ENCODE measurements around the gene DVL3. TPM values are rescaled to one million over a fixed set of nuclear protein-coding genes. Genes with fewer than 3 reads are reported as not detected.

The DVL3 gene
- total and polyA plus RNA-seq, 10 of the 15 experiments (the other 5 are each of a cell fraction or from before 2014, with no cell fraction given): 2.2 to 39.7 (median 14.5) TPM

- ChIA-PET RAD21 (ENCODE audit: unreplicated experiment) (interaction anchor here (1.6 kb wide), 1 partner anchor 65 kb away, joined by 3 read pairs; the partner anchor contains the start of gene EEF1AKMT4), SMC1A (ENCODE audit: uncharacterized antibody, unreplicated experiment) (interaction anchor here (0.6 kb wide), 1 partner anchor 75 kb away, joined by 4 read pairs; no protein-coding TSS in a partner anchor), POLR2A (interaction anchor here (0.6 to 2.0 kb wide), 6 partner anchors 8 to 50 kb away, joined by 3 to 6 read pairs (median 4); partner anchors contain the start of gene DVL3), CTCF (interaction anchor here (1.2 kb wide), 1 partner anchor 8 kb away, joined by 4 read pairs; no protein-coding TSS in a partner anchor)
- H3K27me3 ChIP-seq (replicated peaks in 1 of 2; ENCODE audit: control insufficient read depth in 2 of 2, insufficient read depth in 2 of 2, low read length in 1 of 2): no peaks in the 10 kb centered on the region
- in situ Hi-C loops (cut with MboI) (no loop called here), intact Hi-C loops (cut with micrococcal nuclease; ENCODE audit: unreplicated experiment) (loop anchor here (1.0 kb wide), 2 partner anchors 10 to 28 kb away; partner anchors contain the start of gene AP2M1)
- no peak for DNase-seq (ENCODE audit: low read depth, low spot score)
- H3K9ac ChIP-seq (ENCODE audit: control insufficient read depth, insufficient read depth, low read length): no peak overlapping the region
- peaks cover 3% of the 10 kb centered on the region; the same call in 1 of the 2 replicates for H4K20me1 ChIP-seq (ENCODE audit: control insufficient read depth, insufficient read depth)
- WGBS (ENCODE audit: insufficient coverage, insufficient replicate concordance, low lambda C conversion rate, missing lambda C conversion rate): 92% methylated on average over 12 of the region's 18 CpGs
- H3K27ac ChIP-seq (ENCODE audit: control insufficient read depth, insufficient read depth): peak overlapping the region; percentile 41; the same call in 1 of the 2 replicates
- TF ChIP-seq SRF (IDR thresholded peaks at IDR 0.05; ENCODE audit: low read depth in 2 of 2, low read length in 2 of 2) (no peak), MTA3 (IDR thresholded peaks at IDR 0.05; ENCODE audit: borderline replicate concordance, low read length) (0 out of 2 replicates have a peak, but pooled peaks have one; percentile 20)
- no peak for ATAC-seq
- H3K36me3 ChIP-seq (ENCODE audit: control insufficient read depth in 2 of 2, insufficient read depth in 2 of 2, low read length in 1 of 2): peaks cover 22 to 37% of the 10 kb centered on the region in 2 experiments
- peaks cover 27% of the 10 kb centered on the region for H3K79me2 ChIP-seq (ENCODE audit: control insufficient read depth, insufficient read depth, low read length)
- H3K4me1 ChIP-seq (ENCODE audit: control insufficient read depth, insufficient read depth, low read length): 0 out of 2 replicates have a peak, but pooled peaks cover 4% of the 10 kb centered on the region
- peak overlapping the region; percentile 73; the same call in 1 of the 2 replicates for H3K4me2 ChIP-seq (ENCODE audit: control insufficient read depth, insufficient read depth)
- no TSS peak for BruUV-seq (replicated peaks)
- H3K4me3 ChIP-seq: peak overlapping the region; percentile 63; the same call in 1 of the 2 replicates
- no peak overlapping the region for H2AFZ ChIP-seq (ENCODE audit: control insufficient read depth, low read depth, low read length)
- FAIRE-seq: no peak
- H3K9me3 ChIP-seq (replicated peaks; ENCODE audit: control insufficient read depth, insufficient read depth, low read length): no peaks in the 10 kb centered on the region
Observed at GRCh38 chr3:184184546-184185230, 29.5 kb downstream of the DVL3 start.
